Measurements from ENCODE around the gene AGTRAP. TPM values are rescaled to one million over a fixed set of nuclear protein-coding genes. Genes with fewer than 3 reads are reported as not detected.

Gene AGTRAP
- total and polyA plus RNA-seq, 9 of the 15 experiments (the other 6 are each of a cell fraction or from before 2014, with no cell fraction given): 26.8 to 105 (median 57.5) TPM

DNA sequence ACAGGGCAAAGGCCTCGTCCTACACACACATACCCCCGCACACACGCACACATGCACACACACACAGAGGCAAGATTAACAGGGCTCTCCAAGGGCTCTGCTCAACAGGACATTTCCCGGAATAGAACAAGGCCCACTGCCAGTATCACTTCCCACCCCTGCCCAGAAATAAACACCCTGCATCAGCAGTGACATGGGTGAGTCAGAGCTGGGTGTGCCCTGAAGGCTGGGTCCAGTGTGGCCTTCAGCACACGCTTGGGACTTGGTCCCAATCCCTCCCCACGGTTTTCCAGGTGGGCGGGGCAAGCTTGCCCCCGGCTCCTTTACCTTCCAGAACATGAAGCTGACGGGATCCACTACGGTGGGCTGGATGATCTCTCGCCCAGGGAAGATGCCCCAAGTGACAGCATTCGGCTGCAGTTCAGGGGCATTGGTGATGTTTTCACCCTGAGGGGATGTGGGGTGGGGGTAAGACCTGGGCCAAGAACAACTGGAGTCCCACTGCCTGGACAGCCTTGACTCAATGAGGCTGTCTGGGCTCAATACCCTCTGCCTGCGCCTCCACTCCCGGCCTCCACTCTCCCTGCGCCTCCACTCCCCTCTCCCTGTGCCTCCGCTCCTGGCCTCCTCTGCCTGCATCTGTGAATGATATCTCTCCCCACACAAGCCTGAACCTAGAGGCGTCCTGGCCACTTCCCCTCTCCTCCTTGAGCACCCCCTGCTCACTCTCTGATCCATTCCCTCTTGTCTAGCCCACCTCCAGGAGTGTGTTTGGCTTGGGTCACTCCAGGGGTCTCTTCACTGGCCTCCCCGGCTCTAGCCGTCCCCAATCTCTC lies 55.2 kb downstream of the AGTRAP start (continued):
- TF ChIP-seq, protein P1, sequence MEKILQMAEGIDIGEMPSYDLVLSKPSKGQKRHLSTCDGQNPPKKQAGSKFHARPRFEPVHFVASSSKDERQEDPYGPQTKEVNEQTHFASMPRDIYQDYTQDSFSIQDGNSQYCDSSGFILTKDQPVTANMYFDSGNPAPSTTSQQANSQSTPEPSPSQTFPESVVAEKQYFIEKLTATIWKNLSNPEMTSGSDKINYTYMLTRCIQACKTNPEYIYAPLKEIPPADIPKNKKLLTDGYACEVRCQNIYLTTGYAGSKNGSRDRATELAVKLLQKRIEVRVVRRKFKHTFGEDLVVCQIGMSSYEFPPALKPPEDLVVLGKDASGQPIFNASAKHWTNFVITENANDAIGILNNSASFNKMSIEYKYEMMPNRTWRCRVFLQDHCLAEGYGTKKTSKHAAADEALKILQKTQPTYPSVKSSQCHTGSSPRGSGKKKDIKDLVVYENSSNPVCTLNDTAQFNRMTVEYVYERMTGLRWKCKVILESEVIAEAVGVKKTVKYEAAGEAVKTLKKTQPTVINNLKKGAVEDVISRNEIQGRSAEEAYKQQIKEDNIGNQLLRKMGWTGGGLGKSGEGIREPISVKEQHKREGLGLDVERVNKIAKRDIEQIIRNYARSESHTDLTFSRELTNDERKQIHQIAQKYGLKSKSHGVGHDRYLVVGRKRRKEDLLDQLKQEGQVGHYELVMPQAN (IDR thresholded peaks at IDR 0.05; ENCODE audit: borderline replicate concordance): no peak
- TF ChIP-seq PCBP1 (IDR thresholded peaks at IDR 0.05; ENCODE audit: low read depth, low read length, poor library complexity, severe bottlenecking) (no peak), ZNF408 (CRISPR knock-in tag; IDR thresholded peaks at IDR 0.05; ENCODE audit: low read depth) (no peak), ATF7 (IDR thresholded peaks at IDR 0.05) (peak; percentile 49; the same call in 1 of the 2 replicates), SIRT6 (IDR thresholded peaks at IDR 0.05; ENCODE audit: low read depth, low read length) (no peak), HOXB6 (CRISPR knock-in tag; IDR thresholded peaks at IDR 0.05; ENCODE audit: borderline replicate concordance) (no peak), FOSL1 (tag; conservative IDR thresholded peaks at IDR 0.05) (peak; percentile 96), C11orf30 (IDR thresholded peaks at IDR 0.05; ENCODE audit: low read depth) (no peak; the same call in 1 of the 2 replicates), ZNF124 (CRISPR knock-in tag; IDR thresholded peaks at IDR 0.05) (no peak), SP2 (IDR thresholded peaks at IDR 0.05; ENCODE audit: extremely low read depth, low read depth, low read length, poor library complexity, severe bottlenecking) (no peak), ZNF57 (CRISPR knock-in tag; IDR thresholded peaks at IDR 0.05) (no peak), BDP1 (IDR thresholded peaks at IDR 0.05; ENCODE audit: insufficient read depth, insufficient read length) (no peak)
- TF ChIP-seq, protein P2, sequence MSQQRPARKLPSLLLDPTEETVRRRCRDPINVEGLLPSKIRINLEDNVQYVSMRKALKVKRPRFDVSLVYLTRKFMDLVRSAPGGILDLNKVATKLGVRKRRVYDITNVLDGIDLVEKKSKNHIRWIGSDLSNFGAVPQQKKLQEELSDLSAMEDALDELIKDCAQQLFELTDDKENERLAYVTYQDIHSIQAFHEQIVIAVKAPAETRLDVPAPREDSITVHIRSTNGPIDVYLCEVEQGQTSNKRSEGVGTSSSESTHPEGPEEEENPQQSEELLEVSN (IDR thresholded peaks at IDR 0.05; ENCODE audit: borderline replicate concordance in 1 of 2, extremely low read depth in 1 of 2, insufficient read depth in 1 of 2, insufficient read length in 1 of 2, low read depth in 1 of 2, low read length in 1 of 2, poor library complexity in 1 of 2, severe bottlenecking in 1 of 2): peak in 1 of 2 experiments; percentile 23
- TF ChIP-seq, protein P3, sequence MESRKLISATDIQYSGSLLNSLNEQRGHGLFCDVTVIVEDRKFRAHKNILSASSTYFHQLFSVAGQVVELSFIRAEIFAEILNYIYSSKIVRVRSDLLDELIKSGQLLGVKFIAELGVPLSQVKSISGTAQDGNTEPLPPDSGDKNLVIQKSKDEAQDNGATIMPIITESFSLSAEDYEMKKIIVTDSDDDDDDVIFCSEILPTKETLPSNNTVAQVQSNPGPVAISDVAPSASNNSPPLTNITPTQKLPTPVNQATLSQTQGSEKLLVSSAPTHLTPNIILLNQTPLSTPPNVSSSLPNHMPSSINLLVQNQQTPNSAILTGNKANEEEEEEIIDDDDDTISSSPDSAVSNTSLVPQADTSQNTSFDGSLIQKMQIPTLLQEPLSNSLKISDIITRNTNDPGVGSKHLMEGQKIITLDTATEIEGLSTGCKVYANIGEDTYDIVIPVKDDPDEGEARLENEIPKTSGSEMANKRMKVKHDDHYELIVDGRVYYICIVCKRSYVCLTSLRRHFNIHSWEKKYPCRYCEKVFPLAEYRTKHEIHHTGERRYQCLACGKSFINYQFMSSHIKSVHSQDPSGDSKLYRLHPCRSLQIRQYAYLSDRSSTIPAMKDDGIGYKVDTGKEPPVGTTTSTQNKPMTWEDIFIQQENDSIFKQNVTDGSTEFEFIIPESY (CRISPR knock-in tag; IDR thresholded peaks at IDR 0.05): no peak
